GM15510 (cell line): ENCODE data around the gene ICA1.

Experiments used
- POLR2A ChIP-seq: IDR thresholded peaks from 3 replicates; pipeline ENCODE4 v1.6.1; 2011; ENCODE audit warnings: borderline replicate concordance; ENCODE audit not compliant: insufficient read length; ENCODE audit errors: extremely low read depth

Gene ICA1

DNA sequence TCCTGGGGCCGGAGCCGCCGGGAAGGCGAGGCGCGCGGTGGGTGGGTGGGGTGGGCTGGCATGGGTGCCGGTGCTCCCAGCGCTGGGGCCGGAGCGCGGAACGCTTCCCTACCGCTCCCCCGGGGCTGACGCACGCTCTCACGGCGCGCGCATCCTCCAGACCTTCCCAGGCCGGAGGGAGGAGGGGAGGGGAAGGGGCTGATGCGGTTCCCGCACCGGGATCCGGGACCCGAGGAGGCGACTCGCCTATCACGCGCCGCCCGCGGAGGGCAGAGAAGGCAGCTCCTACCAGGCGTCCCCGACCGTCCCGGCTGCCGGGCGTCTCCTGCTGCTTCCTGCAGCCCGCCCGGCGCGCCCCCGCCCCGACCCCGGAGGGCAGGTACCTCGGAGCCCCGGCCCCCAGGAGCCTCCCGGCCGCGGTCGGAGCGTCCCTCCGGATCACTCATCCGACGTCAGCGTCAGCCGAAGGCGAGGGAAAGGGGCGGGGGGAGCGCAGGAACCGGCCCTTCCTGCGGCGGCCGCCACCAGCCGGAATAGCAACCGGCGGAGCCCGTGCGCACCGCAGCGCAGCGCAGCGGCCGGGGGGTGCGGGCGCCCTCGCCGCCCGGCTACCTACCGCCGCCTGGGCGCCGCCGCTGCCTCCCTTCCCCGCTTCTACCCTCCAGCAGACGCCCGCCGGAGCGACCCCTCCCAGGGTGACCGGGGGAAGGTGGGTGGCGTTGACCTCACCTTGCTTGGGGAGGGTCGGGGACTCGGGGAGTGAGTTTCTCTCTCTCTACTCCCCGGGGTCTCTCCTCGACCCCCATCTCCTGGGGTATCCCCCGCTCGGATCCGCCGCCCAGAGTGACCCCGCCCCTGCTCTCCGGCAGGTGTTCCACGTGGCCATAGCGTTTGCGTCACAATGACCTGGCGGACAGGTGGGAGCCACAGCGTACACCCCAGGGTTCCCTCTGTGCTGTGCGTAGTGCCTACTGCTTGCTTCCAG lies at the start of gene ICA1:
TSS of gene ICA1 (minus strand) at position 457 of the 985 bp plus-strand sequence. CDS start 26,241 bp downstream, outside the sequence.
- TF ChIP-seq POLR2A: no peak

DNA sequence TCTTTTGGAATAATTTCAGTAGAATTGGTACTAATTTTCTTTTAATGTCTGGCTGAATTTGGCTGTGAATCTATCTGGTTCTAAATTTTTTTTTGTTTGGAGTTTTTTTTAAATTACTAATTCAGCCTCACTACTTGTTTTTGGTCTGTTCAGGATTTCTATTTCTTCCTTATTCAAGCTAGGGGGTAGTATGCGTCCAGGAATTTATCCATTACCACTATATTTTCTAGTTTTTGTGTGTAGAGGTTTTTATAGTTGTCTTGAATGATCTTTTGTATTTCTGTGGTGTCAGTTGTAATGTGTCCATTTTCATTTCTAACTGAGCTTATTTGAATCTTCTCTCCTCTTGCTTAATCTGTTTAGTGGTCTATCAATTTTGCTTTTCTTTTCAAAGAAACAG lies 48.9 kb upstream of the ICA1 start:
- no peak for TF ChIP-seq POLR2A

DNA sequence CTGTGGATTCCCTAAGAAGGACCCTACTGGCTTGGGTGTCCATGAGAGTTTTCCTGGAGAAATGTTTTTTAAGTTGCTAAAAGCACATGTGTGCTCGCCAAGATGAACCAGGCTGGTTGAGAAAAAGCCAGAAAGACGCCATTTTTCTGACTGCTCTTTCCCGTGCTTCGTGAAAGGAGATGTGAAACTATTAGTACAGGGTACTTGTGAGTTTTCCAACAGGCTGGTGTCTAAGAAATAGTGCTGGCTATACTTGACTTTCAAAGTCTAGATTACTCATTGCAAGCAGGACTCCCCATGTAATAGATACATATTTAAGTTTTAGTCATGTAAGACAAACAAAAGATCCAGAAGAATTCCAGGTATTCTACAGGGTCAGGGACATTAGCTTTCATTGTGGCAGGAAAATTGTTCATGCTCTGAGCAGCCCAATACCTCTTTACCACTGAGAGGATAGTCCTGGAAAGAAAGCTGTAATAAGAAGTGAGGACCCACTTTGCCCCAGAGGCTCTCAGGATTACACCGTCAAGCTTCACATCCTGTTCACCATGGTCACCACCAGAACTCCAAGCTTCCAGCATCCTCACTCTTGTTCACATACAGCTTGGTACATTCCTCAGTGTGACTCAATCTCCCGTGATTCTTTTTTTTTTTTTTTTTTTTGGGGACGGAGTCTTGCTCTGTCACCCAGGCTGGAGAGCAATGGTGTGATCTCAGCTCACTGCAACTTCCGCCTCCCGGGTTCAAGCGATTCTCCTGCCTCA lies 43.8 kb upstream of the ICA1 start:
- TF ChIP-seq POLR2A: no peak

DNA sequence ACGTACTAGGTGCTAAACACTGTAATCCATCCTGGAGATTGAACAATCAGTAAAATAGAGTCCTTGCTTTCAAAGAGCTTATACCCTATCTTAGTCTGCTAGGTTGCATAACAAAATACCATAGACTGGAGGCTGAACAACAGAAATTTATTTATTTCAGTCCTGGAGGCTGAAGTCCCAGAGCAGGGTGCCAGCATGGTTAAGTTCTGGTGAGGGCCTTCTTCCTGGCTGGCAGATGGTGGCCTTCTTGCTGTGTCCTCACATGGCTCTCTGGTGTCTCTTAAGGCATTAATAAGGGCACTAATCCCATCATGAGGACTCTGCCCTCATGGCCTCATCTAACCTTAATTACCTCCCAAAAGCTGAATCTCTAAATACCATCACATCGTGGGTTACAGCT lies 43.1 kb upstream of the ICA1 start:
- no peak for TF ChIP-seq POLR2A

DNA sequence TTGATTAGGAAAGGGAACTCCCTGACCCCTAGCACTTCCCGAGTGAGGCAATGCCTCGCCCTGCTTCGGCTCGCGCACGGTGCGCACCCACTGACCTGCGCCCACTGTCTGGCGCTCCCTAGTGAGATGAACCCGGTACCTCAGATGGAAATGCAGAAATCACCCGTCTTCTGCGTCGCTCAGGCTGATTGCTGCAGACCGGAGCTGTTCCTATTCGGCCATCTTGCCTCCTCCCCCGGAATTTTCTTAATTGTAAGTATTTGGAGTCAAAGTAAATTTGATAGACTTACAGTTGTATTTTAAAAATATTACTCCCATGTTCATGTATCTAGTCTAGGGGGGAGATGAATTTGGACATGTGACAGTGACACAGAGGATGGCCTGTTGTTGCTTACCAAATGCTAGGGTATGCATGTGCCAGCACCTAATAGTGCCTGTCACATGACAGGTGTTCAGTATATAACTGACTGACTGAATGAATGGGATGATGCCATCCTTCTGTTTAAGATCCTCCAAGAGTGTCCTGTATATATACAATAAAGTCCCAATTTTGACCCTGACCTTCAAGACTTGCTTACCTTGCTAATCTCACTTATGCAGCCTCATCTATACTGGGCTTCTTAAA lies 42.0 kb upstream of the ICA1 start:
- TF ChIP-seq POLR2A: no peak

DNA sequence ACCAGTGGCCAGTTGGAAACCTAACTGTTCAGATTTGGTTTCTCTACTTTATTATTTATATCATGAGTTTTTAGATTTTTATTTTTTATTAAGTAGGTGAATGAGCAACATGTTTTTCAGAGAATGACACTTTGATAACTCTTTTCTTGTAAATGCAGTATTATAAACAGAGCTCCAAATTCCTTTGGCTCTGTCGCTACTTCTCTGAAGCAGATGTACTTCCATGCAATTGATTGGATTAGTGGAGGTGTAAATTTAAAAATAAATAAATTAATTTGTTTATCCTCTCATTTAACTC lies 34.3 kb upstream of the ICA1 start:
- TF ChIP-seq POLR2A: no peak

DNA sequence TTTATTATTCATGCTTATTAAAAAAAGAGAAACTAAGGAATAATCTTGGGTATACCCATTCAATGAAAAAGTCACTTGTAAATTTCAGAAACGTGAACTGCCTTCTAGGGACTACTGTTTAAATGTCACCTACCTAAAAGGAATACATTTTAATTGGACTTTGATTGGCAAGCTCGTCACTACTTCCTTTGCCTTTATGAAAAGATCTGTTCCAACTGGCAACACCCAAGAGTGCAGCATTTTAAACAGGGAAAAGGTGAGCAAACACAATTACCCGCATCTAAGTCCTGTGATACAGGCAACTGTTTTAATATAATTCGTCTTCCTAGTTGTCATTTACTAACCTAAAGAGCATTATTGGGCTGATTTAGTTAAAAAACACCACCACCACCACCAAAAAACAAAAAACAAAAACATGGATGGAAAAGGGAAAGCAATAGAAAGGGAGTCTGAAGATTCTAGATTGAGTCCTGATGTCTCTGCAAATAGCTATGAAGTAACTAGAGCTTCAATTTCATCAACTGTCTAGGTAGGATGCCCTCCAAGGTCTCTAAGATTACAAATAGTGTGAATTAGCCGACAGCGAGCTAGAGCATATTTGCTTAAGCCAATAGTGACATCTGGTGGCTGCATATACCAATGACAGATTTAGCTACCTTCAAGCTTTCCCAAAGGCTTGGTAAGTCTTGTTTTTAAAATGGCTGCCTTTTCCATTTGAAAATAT lies 33.8 kb upstream of the ICA1 start:
- TF ChIP-seq POLR2A: no peak

DNA sequence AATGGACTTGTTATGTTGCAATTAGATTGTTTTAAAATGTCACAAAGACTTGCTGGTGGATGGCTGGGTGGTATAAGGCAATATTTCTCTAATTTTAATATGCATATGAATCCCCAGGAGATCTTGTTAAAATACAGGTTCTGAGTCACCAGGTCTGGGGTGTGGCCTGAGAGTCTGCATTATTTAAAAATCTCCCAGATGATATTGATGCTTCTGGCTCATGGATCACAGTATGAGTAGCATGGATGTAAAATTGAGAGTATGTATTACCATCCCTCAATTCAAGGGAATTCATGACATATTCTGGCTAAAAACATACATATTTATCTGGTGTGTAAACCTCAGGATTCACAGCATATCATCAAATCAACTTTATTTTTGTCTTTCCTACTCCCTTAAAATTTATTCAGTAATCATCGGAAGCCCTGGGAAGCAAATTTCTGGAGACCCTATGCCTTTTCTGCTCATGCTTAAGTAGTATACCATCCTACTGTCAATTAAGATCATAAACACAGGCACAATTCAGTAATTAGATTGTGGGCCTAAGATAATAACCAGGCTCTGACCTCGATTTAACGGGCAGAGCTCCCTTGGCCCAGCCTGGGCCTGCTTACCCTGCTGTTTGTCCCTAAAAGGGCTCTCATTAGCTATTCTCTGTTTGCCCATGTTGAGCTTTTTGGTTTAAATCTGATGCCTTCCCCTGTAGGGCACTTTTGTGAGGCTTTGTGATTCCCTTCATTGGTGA lies 29.6 kb upstream of the ICA1 start:
- TF ChIP-seq POLR2A: no peak

DNA sequence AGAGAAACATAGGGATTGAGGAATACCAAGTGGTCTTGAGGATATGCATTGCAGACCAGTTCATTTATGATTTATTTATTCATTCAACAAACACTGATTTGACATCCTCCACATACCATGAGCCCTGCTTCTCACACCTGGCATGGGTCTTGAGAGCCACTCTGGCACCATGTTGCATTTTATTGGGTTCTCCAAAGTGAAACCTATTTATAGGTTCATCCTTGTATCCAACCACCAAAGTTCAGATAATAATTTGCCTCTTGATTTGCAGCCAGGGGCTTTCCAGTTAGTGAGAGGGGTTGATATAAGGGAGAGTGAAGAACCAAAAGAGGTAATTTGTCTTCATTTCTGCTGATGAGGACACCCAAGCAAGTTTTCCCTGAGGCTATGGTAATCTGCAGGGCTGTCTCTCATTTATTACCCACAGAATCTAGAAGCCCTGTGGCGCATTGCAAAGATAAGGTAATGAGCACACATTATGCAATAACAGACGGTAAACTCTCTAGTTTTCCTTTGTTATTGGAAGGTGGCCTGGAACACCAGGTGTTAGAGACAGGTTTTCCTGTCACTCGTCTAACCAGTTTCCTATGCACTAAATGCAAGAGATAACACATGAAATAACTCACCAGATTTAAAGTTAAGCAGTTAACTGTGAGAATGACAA lies 28.8 kb upstream of the ICA1 start:
- no peak for TF ChIP-seq POLR2A

DNA sequence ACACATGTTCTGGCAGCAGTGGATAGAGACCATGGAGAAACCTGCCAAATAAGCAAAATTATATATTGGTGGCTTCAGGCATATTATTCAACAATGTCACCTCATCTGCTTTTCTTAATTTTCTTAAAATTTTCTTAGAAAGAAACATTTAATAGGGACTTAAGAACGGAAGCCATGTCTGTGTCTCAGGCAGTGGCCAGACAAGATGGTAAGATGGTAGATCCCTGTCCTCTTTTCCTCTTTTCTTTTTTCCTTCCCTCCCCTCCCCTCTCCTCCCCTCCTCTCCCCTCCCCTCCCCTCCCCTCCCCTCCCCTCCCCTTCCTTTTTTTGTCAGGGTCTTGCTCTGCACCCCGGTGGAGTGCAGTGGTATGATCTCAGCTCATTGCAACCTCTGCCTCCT lies 24.2 kb upstream of the ICA1 start:
- TF ChIP-seq POLR2A: no peak

DNA sequence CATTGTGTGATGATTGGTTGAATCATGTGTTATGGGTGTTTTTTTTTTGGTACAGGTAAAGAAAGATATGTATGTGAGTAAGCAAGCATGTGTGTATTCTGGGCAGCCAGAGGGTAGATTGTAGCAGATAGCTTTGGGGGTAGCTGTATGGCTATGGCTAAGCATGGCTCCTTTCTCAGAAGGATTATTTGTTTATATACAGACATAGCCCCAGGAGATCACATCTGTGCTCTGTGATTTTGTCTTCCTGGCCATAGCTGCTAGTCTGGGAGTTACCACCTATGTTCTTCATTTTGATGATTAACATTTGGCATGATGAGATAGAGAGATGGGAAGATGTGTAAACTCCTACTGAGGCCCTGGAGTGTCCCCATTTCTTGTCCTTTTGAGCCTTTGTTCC lies 23.2 kb upstream of the ICA1 start:
- no peak for TF ChIP-seq POLR2A

DNA sequence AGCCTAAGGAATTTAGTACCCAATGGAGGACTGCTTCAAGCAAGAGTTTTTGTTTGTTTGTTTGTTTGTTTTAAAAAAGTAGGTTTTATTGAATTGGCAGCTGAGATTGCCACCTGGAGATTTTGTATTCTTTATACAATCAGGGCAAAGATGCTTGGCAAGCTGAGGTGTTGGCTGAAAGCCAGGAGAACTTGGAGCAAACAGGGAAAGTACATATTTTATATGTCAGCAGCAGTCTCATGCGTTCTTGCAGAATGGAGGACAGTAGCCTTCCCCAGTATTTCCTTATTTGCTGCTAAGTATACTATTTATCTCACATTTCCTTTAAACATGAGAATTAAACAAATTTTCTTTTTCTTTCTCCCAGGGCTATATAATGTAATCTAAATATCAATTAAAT lies 22.6 kb upstream of the ICA1 start:
- TF ChIP-seq POLR2A: no peak

DNA sequence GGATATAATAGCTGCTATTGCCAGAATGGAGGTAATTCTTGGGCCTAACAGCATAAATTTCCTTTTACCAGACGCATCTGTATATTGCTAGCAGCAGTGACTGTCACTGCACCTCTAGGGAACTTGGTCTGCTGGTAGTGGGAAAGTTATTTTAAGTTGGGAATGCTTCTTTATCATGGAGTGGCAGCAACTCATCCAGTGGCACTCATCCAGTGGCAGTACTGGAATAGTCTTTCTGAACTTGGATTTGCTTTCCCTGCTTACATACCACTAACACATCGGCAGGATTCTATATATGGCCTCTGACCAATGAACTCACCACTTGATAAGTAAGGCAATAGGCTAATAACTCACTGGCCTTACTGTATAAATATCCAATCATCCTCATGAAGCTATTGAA lies 22.0 kb upstream of the ICA1 start:
- no peak for TF ChIP-seq POLR2A
